CD14-positive monocyte (primary cell): Measurements from ENCODE around the gene OR10K2. TPM values are rescaled to one million over a fixed set of nuclear protein-coding genes. Genes with fewer than 3 reads are reported as not detected.

Experiments
- DNase-seq, 3 donors: peaks; one replicate each; pipeline ENCODE4 v3.0.0-alpha.2; 2011 to 2022
- H2AFZ ChIP-seq: 2 replicates; pipeline ENCODE4 v1.6.0; 2012; ENCODE audit warnings: mild to moderate bottlenecking, low read depth, low read length, inconsistent platforms; ENCODE audit not compliant: insufficient read depth, poor library complexity, severe bottlenecking
- H3K27ac ChIP-seq, 2 donors: 1 replicate in 1 of 2; 2 replicates in 1 of 2; pipeline ENCODE4 v1.5.1; 2012 to 2013; ENCODE audit warnings: low read length in 2 of 2, control low read depth in 1 of 2, inconsistent platforms in 1 of 2, low read depth in 1 of 2, mild to moderate bottlenecking in 1 of 2
- H3K27me3 ChIP-seq, 2 donors: one replicate each; pipeline versions ENCODE4 v1.6.0 to v1.6.1; 2011 to 2013; ENCODE audit warnings: low read length in 2 of 2; ENCODE audit not compliant: control insufficient read depth in 2 of 2, insufficient read depth in 2 of 2
- H3K36me3 ChIP-seq, 2 donors: replicated peaks in 1 of 2; 1 replicate in 1 of 2; 2 replicates in 1 of 2; pipeline versions ENCODE4 v1.5.1 to v1.6.1; 2012 to 2013; ENCODE audit warnings: low read length in 2 of 2, control low read depth in 1 of 2, inconsistent platforms in 1 of 2, mild to moderate bottlenecking in 1 of 2; ENCODE audit not compliant: insufficient read depth in 2 of 2, control insufficient read depth in 1 of 2
- H3K4me1 ChIP-seq, 2 donors: 1 replicate in 1 of 2; 2 replicates in 1 of 2; pipeline versions ENCODE4 v1.5.1 to v1.6.1; 2012 to 2013; ENCODE audit warnings: low read length in 2 of 2, control low read depth in 1 of 2, inconsistent platforms in 1 of 2, mild to moderate bottlenecking in 1 of 2, moderate library complexity in 1 of 2; ENCODE audit not compliant: insufficient read depth in 2 of 2, control insufficient read depth in 1 of 2
- H3K4me2 ChIP-seq: replicated peaks from 2 replicates; pipeline ENCODE3; 2012; ENCODE audit warnings: low read length, moderate library complexity, mild to moderate bottlenecking; ENCODE audit not compliant: poor library complexity, severe bottlenecking; ENCODE audit errors: extremely low read depth
- H3K4me3 ChIP-seq, 3 experiments: fragments of 200-600 bp in 1 of 3; sonication (generic) in 1 of 3; replicated peaks in 1 of 3; 1 replicate in 2 of 3; 2 replicates in 1 of 3; pipeline ENCODE4 v1.5.1; 2011 to 2013; ENCODE audit warnings: low read length in 3 of 3, mild to moderate bottlenecking in 3 of 3, control low read depth in 2 of 3, low read depth in 2 of 3, inconsistent platforms in 1 of 3, moderate library complexity in 1 of 3
- H3K79me2 ChIP-seq: 2 replicates; pipeline ENCODE4 v1.6.0; 2012; ENCODE audit warnings: mild to moderate bottlenecking, control low read depth, inconsistent platforms, low read length, moderate library complexity; ENCODE audit not compliant: insufficient read depth
- H3K9ac ChIP-seq: 2 replicates; pipeline ENCODE4 v1.6.0; 2017; ENCODE audit warnings: low read length, mild to moderate bottlenecking; ENCODE audit not compliant: insufficient read depth, poor library complexity, severe bottlenecking
- H3K9me3 ChIP-seq, 2 donors: replicated peaks in 1 of 2; 1 replicate in 1 of 2; 2 replicates in 1 of 2; pipeline versions ENCODE4 v1.5.1 to v1.6.1; 2012 to 2013; ENCODE audit warnings: low read length in 2 of 2, control low read depth in 1 of 2; ENCODE audit not compliant: control insufficient read depth in 1 of 2, insufficient read depth in 1 of 2
- H4K20me1 ChIP-seq: 2 replicates; pipeline ENCODE4 v1.6.0; 2012; ENCODE audit warnings: mild to moderate bottlenecking, low read length, control low read depth, moderate library complexity; ENCODE audit not compliant: insufficient read depth
- H3K27ac Mint-ChIP-seq, 7 donors: one replicate each; pipeline ENCODE4 v1.8.0; 2020; ENCODE audit warnings: mild to moderate bottlenecking in 7 of 7, mixed read lengths in 7 of 7, moderate library complexity in 6 of 7, inconsistent platforms in 2 of 7
- H3K27me3 Mint-ChIP-seq, 3 donors: one replicate each; pipeline ENCODE4 v1.8.0; 2021 to 2022; ENCODE audit warnings: low read depth in 3 of 3, mild to moderate bottlenecking in 3 of 3, mixed read lengths in 3 of 3, moderate library complexity in 3 of 3, inconsistent platforms in 1 of 3
- H3K36me3 Mint-ChIP-seq, 2 donors: one replicate each; pipeline ENCODE4 v1.8.0; 2020; ENCODE audit warnings: mixed read lengths in 2 of 2, inconsistent platforms in 1 of 2, mild to moderate bottlenecking in 1 of 2
- H3K4me1 Mint-ChIP-seq: one replicate; pipeline ENCODE4 v1.8.0; 2020; ENCODE audit warnings: mild to moderate bottlenecking, mixed read lengths
- H3K4me3 Mint-ChIP-seq, 2 donors: one replicate each; pipeline ENCODE4 v1.8.0; 2020; ENCODE audit warnings: mild to moderate bottlenecking in 2 of 2, mixed read lengths in 2 of 2, moderate library complexity in 1 of 2
- H3K9me3 Mint-ChIP-seq, 7 donors: one replicate each; pipeline ENCODE4 v1.8.0; 2020 to 2022; ENCODE audit warnings: mixed read lengths in 7 of 7, mild to moderate bottlenecking in 6 of 7, moderate library complexity in 6 of 7, inconsistent platforms in 2 of 7
- CTCF ChIP-seq: fragments of 200-600 bp; IDR thresholded peaks from one replicate; pipeline ENCODE4 v1.8.0; 2022; ENCODE audit warnings: antibody characterized with exemption, mild to moderate bottlenecking
- WGBS: methylation state at CpG from one replicate; pipeline ENCODE4 v1.1.5; 2013; ENCODE audit warnings: missing lambda C conversion rate; ENCODE audit not compliant: insufficient coverage; 5-methylcytosine and 5-hydroxymethylcytosine counted together
- intact Hi-C, 2 donors: fragments of 100-400 bp; cut with micrococcal nuclease; formaldehyde crosslinking; loops; one replicate each; pipeline versions ENCODE4 v1.15.0 to v1.15.1; 2023
- polyA plus RNA-seq, 3 donors: library from polyadenylated mRNA; depleted of rRNA in 1 of 3; unstranded in 2 of 3; stranded (reverse) in 1 of 3; fragments of 300-500 nt in 2 of 3; fragments of >200 nt in 1 of 3; fragmentation: Illumina TruSeq in 2 of 3; gene quantifications; 1 replicate in 2 of 3; 2 replicates in 1 of 3; pipeline ENCODE4 v1.2.3, GENCODE V29; 2012 to 2021

Gene OR10K2
- polyA plus RNA-seq, 3 donors, result not detected

- Histone ChIP-seq H3K36me3 (no peaks in the 10 kb centered on the region), H3K9me3 (no peaks in the 10 kb centered on the region), H3K9ac (no peak overlapping the region), H3K4me2 (no peak overlapping the region), H3K4me1 (no peaks in the 10 kb centered on the region), H3K27ac (no peak overlapping the region), H3K4me3 (no peak overlapping the region), H3K79me2 (no peaks in the 10 kb centered on the region), H4K20me1 (no peaks in the 10 kb centered on the region), H2AFZ (no peak overlapping the region), H3K27me3 (peaks cover 0 to under 1% of the 10 kb centered on the region in 2 donors)
- peaks cover 5% of the 10 kb centered on the region for H3K4me1 Mint-ChIP-seq
- peaks cover 0 to 2% (median 0%) of the 10 kb centered on the region in 7 donors for H3K9me3 Mint-ChIP-seq
- no peaks in the 10 kb centered on the region for H3K36me3 Mint-ChIP-seq
- no peak for TF ChIP-seq CTCF
- intact Hi-C loops, result no loop called here
- H3K27ac Mint-ChIP-seq, result no peak overlapping the region
- H3K4me3 Mint-ChIP-seq, result no peak overlapping the region
- DNase-seq, result no peak
- H3K27me3 Mint-ChIP-seq, result peaks cover 1 to 8% (median 5%) of the 10 kb centered on the region in 3 donors
Measured at GRCh38 chr1:158417586-158417985, 8.5 kb downstream of the OR10K2 start.

GRCh38 chr1:158414651-158415345 is 11.2 kb downstream of the OR10K2 start:
- no peak overlapping the region for H3K27ac ChIP-seq
- TF ChIP-seq CTCF, result no peak
- H3K9me3 Mint-ChIP-seq, result no peaks in the 10 kb centered on the region
- no peak overlapping the region for H3K4me2 ChIP-seq
- H3K4me3 Mint-ChIP-seq, result no peak overlapping the region
- peaks cover 0 to 6% (median 1%) of the 10 kb centered on the region in 3 donors for H3K27me3 Mint-ChIP-seq
- H3K9me3 ChIP-seq, result no peaks in the 10 kb centered on the region
- H3K27ac Mint-ChIP-seq, result no peak overlapping the region
- H3K4me1 ChIP-seq, result no peaks in the 10 kb centered on the region
- intact Hi-C loops, result no loop called here
- H3K36me3 Mint-ChIP-seq, result no peaks in the 10 kb centered on the region
- H3K27me3 ChIP-seq, result peaks cover 0 to 2% of the 10 kb centered on the region in 2 donors
- H3K36me3 ChIP-seq, result no peaks in the 10 kb centered on the region
- no peak overlapping the region for H3K4me3 ChIP-seq
- 100% methylated on average over 1 of the region's 4 CpGs for WGBS
- H3K79me2 ChIP-seq, result no peaks in the 10 kb centered on the region
- no peak overlapping the region for H3K9ac ChIP-seq
- H4K20me1 ChIP-seq, result no peaks in the 10 kb centered on the region
- no peak overlapping the region for H2AFZ ChIP-seq
- peaks cover 5% of the 10 kb centered on the region for H3K4me1 Mint-ChIP-seq
- no peak for DNase-seq
